HepG2 (cell line): ENCODE data around the gene SSH3. TPM values are rescaled to one million over a fixed set of nuclear protein-coding genes. Genes with fewer than 3 reads are reported as not detected.

Experiments
- ATRX ChIP-seq: sonication (generic); formaldehyde crosslinking; IDR thresholded peaks from 2 replicates; pipeline ENCODE4 v1.4.0; 2020; ENCODE audit warnings: missing genetic modification reagents, borderline replicate concordance
- FOXP1 ChIP-seq, 2 experiments: fragments of 450-650 bp in 1 of 2; IDR thresholded peaks; 2 replicates each; pipeline ENCODE4 v1.6.1; 2017 to 2018; ENCODE audit warnings: antibody characterized with exemption in 1 of 2
- HOXA7 ChIP-seq: sonication (generic); formaldehyde crosslinking; IDR thresholded peaks from 2 replicates; pipeline ENCODE4 v1.8.1; 2022; ENCODE audit warnings: mild to moderate bottlenecking, missing genetic modification reagents, moderate library complexity
- KLF16 ChIP-seq, 2 experiments: sonication (generic) in 1 of 2; formaldehyde crosslinking in 1 of 2; IDR thresholded peaks; 2 replicates each; pipeline versions ENCODE4 v1.6.1 to v1.8.0; 2016 to 2023; ENCODE audit warnings: missing genetic modification reagents in 2 of 2, missing compliant biosample characterization in 1 of 2
- MED1 ChIP-seq: sonication (generic); formaldehyde crosslinking; IDR thresholded peaks from 2 replicates; pipeline ENCODE4 v1.4.0; 2020; ENCODE audit warnings: missing genetic modification reagents
- MIER2 ChIP-seq: IDR thresholded peaks from 2 replicates; pipeline ENCODE4 v1.6.1; 2016; ENCODE audit warnings: missing biosample characterization, missing genetic modification reagents
- MYC ChIP-seq: sonication (generic); formaldehyde crosslinking; IDR thresholded peaks from 2 replicates; pipeline ENCODE4 v1.9.0; 2021; ENCODE audit warnings: missing genetic modification reagents, borderline replicate concordance
- POLR2AphosphoS5 ChIP-seq: IDR thresholded peaks from 2 replicates; pipeline ENCODE4 v1.6.1; 2012; ENCODE audit warnings: low read depth, low read length
- PRPF4 ChIP-seq: fragments of 200-400 bp; formaldehyde crosslinking; IDR thresholded peaks from 2 replicates; pipeline ENCODE4 v1.6.1; 2016; ENCODE audit warnings: low read length, low read depth; ENCODE audit not compliant: poor library complexity, severe bottlenecking
- RORA ChIP-seq: sonication (generic); formaldehyde crosslinking; IDR thresholded peaks from 2 replicates; pipeline ENCODE4 v1.5.0; 2020; ENCODE audit warnings: mild to moderate bottlenecking, missing genetic modification reagents, moderate library complexity
- SMAD3 ChIP-seq: sonication (generic); formaldehyde crosslinking; IDR thresholded peaks from 2 replicates; pipeline ENCODE4 v1.4.0; 2020; ENCODE audit warnings: missing genetic modification reagents
- SRSF9 ChIP-seq: fragments of 200-400 bp; formaldehyde crosslinking; IDR thresholded peaks from 2 replicates; pipeline ENCODE4 v1.6.1; 2018; ENCODE audit warnings: borderline replicate concordance, mild to moderate bottlenecking, low read depth, low read length; ENCODE audit not compliant: insufficient read depth, poor library complexity, severe bottlenecking
- THAP7 ChIP-seq: sonication (generic); formaldehyde crosslinking; IDR thresholded peaks from 2 replicates; pipeline ENCODE4 v1.8.1; 2023; ENCODE audit warnings: mild to moderate bottlenecking, missing genetic modification reagents
- ZFAT ChIP-seq: sonication (generic); formaldehyde crosslinking; conservative IDR thresholded peaks from 2 replicates; pipeline ENCODE4 v1.8.1; 2023; ENCODE audit warnings: missing genetic modification reagents, inconsistent platforms
- ZFP1 ChIP-seq: IDR thresholded peaks from 2 replicates; pipeline ENCODE4 v1.6.1; 2016
- ZFP36L2 ChIP-seq: sonication (generic); formaldehyde crosslinking; IDR thresholded peaks from 2 replicates; pipeline ENCODE4 v1.4.0; 2020; ENCODE audit warnings: missing genetic modification reagents
- ZNF101 ChIP-seq: sonication (generic); formaldehyde crosslinking; IDR thresholded peaks from 2 replicates; pipeline ENCODE4 v1.4.0; 2020; ENCODE audit warnings: mild to moderate bottlenecking, low read depth, missing genetic modification reagents, borderline replicate concordance
- ZNF660 ChIP-seq: sonication (generic); formaldehyde crosslinking; IDR thresholded peaks from 2 replicates; pipeline ENCODE4 v1.5.1; 2020; ENCODE audit warnings: mild to moderate bottlenecking, low read depth, missing genetic modification reagents, borderline replicate concordance
- ZNF674 ChIP-seq: sonication (generic); formaldehyde crosslinking; IDR thresholded peaks from 2 replicates; pipeline ENCODE4 v1.5.0; 2020; ENCODE audit warnings: low read depth, mild to moderate bottlenecking, missing genetic modification reagents
- polyA plus RNA-seq, 8 experiments: library from polyadenylated mRNA; depleted of rRNA in 3 of 8; stranded (reverse) in 7 of 8; unstranded in 1 of 8; fragments of >200 nt; fragmentation: Illumina TruSeq in 4 of 8; extraction: Trizol in 4 of 8; gene quantifications; 2 replicates each; pipeline versions ENCODE4 v1.2.1 to v1.2.3, GENCODE V29; 2011 to 2016; ENCODE audit warnings: low read depth in 4 of 8, missing spikeins in 1 of 8, mixed read lengths in 1 of 8; ENCODE audit not compliant: insufficient read depth in 1 of 8
- total RNA-seq, 5 experiments: library from RNA; depleted of rRNA; stranded (reverse); fragments of >200 nt; fragmentation: Illumina TruSeq; extraction: Trizol; gene quantifications; 2 replicates each; pipeline ENCODE4 v1.2.3, GENCODE V29; 2016; ENCODE audit warnings: low read depth in 1 of 5
- TF ChIP-seq, protein P1 (sequence below): IDR thresholded peaks from 2 replicates; pipeline ENCODE4 v1.6.1; 2016; ENCODE audit warnings: mild to moderate bottlenecking
- TF ChIP-seq, protein P2 (sequence below): sonication (generic); formaldehyde crosslinking; IDR thresholded peaks from 2 replicates; pipeline ENCODE4 v1.4.0; 2020; ENCODE audit warnings: missing genetic modification reagents
- TF ChIP-seq, protein P3 (sequence below): IDR thresholded peaks from 2 replicates; pipeline ENCODE4 v1.6.1; 2018; ENCODE audit warnings: missing genetic modification reagents, mild to moderate bottlenecking, missing compliant biosample characterization

The SSH3 gene
- total and polyA plus RNA-seq, 2 of the 13 experiments (the other 11 are each of a cell fraction or from before 2014, with no cell fraction given), result 12.4 to 18.8 TPM

DNA sequence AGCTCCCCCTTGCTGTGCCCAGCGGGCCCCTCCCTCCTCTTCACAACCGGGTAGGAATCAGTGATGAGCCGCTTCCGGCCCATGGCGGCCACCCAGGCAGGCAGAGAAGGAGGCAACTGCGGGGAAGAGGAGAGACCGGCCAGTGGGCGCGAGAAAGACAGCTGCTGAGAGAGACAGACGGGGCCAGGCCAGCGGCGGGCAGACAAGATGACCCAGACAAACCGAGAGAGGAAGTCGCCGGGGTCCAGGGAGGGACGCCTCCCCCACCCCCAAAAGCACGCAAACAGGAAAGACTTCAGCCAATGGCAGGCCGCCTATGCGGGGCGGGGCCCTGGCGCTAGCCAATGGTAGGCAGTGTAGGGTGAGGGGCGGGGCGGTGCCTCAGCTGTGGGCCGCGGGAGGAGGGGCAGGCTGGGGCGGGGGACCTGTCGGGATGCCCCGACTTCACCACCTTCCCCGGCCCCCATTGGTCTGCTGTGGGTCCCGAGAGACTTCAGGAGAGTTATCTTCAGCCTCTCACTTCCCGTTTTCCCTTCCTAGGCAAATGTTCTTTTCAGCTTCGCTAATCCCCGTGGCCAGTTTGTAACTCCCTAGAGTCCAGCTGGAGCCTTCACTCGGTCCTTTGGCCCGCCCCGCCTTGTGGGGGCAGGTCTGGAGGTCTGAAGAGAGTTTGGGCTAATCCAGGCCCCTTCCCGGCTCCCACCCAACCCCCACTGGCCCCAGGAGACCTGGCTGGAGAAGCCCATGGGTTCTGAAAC is 50.2 kb downstream of the SSH3 start, which contains the start of gene POLD4 (continued):
- TF ChIP-seq, protein P1, sequence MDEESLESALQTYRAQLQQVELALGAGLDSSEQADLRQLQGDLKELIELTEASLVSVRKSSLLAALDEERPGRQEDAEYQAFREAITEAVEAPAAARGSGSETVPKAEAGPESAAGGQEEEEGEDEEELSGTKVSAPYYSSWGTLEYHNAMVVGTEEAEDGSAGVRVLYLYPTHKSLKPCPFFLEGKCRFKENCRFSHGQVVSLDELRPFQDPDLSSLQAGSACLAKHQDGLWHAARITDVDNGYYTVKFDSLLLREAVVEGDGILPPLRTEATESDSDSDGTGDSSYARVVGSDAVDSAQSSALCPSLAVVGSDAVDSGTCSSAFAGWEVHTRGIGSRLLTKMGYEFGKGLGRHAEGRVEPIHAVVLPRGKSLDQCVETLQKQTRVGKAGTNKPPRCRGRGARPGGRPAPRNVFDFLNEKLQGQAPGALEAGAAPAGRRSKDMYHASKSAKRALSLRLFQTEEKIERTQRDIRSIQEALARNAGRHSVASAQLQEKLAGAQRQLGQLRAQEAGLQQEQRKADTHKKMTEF (CRISPR knock-in tag), result peak; percentile 22; the same call in 1 of the 2 replicates
- TF ChIP-seq ZFP1 (CRISPR knock-in tag) (peak; percentile 36; the same call in 1 of the 2 replicates), THAP7 (CRISPR knock-in tag) (no peak), ZFP36L2 (CRISPR knock-in tag) (no peak), RORA (CRISPR knock-in tag) (no peak), ZNF101 (no peak), SRSF9 (no peak), MED1 (CRISPR knock-in tag) (peak; percentile 36; the same call in 1 of the 2 replicates), HOXA7 (CRISPR knock-in tag) (no peak), ATRX (CRISPR knock-in tag) (no peak), SMAD3 (CRISPR knock-in tag) (peak; percentile 57), ZFAT (CRISPR knock-in tag) (no peak), POLR2AphosphoS5 (peak; percentile 61), MIER2 (CRISPR knock-in tag) (no peak), MYC (0 out of 2 replicates have a peak, but pooled peaks have one; percentile 49), KLF16 (CRISPR knock-in tag; IDR thresholded peaks at IDR 0.05) (peak in 1 of 2 experiments; percentile 34; a peak in 1 of 4 replicates), PRPF4 (no peak), FOXP1 (IDR thresholded peaks at IDR 0.05) (no peak), FOXP1 (CRISPR knock-in tag; IDR thresholded peaks at IDR 0.05) (no peak), ZNF674 (CRISPR knock-in tag) (no peak), ZNF660 (CRISPR knock-in tag) (no peak)
- TF ChIP-seq, protein P2, sequence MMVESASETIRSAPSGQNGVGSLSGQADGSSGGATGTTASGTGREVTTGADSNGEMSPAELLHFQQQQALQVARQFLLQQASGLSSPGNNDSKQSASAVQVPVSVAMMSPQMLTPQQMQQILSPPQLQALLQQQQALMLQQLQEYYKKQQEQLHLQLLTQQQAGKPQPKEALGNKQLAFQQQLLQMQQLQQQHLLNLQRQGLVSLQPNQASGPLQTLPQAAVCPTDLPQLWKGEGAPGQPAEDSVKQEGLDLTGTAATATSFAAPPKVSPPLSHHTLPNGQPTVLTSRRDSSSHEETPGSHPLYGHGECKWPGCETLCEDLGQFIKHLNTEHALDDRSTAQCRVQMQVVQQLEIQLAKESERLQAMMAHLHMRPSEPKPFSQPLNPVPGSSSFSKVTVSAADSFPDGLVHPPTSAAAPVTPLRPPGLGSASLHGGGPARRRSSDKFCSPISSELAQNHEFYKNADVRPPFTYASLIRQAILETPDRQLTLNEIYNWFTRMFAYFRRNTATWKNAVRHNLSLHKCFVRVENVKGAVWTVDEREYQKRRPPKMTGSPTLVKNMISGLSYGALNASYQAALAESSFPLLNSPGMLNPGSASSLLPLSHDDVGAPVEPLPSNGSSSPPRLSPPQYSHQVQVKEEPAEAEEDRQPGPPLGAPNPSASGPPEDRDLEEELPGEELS, result peak; percentile 52; the same call in 1 of the 2 replicates
- TF ChIP-seq, protein P3, sequence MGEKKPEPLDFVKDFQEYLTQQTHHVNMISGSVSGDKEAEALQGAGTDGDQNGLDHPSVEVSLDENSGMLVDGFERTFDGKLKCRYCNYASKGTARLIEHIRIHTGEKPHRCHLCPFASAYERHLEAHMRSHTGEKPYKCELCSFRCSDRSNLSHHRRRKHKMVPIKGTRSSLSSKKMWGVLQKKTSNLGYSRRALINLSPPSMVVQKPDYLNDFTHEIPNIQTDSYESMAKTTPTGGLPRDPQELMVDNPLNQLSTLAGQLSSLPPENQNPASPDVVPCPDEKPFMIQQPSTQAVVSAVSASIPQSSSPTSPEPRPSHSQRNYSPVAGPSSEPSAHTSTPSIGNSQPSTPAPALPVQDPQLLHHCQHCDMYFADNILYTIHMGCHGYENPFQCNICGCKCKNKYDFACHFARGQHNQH (CRISPR knock-in tag), result peak; percentile 75; the same call in 1 of the 2 replicates
